22Rv1 (cell line): ENCODE measurements around the gene SCUBE3.

Source experiments
- ZFX ChIP-seq: fragments of 450-650 bp; IDR thresholded peaks from 2 replicates; pipeline ENCODE4 v1.6.1; 2017; ENCODE audit warnings: antibody characterized with exemption, borderline replicate concordance
- TF ChIP-seq, protein P1 (sequence below): fragments of 450-650 bp; IDR thresholded peaks from 2 replicates; pipeline ENCODE4 v1.5.1; 2017; ENCODE audit warnings: mild to moderate bottlenecking

- TF ChIP-seq, protein P1, sequence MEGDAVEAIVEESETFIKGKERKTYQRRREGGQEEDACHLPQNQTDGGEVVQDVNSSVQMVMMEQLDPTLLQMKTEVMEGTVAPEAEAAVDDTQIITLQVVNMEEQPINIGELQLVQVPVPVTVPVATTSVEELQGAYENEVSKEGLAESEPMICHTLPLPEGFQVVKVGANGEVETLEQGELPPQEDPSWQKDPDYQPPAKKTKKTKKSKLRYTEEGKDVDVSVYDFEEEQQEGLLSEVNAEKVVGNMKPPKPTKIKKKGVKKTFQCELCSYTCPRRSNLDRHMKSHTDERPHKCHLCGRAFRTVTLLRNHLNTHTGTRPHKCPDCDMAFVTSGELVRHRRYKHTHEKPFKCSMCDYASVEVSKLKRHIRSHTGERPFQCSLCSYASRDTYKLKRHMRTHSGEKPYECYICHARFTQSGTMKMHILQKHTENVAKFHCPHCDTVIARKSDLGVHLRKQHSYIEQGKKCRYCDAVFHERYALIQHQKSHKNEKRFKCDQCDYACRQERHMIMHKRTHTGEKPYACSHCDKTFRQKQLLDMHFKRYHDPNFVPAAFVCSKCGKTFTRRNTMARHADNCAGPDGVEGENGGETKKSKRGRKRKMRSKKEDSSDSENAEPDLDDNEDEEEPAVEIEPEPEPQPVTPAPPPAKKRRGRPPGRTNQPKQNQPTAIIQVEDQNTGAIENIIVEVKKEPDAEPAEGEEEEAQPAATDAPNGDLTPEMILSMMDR: no peak
- TF ChIP-seq ZFX: no peak
Measured at GRCh38 chr6:35213824-35214756, at the start of gene SCUBE3.
